GM12865 (cell line): Measurements from ENCODE around the gene FOXN3.

Experiments
- DNase-seq: peaks from one replicate; pipeline ENCODE4 v3.0.0; 2010; ENCODE audit warnings: low read depth
- H3K4me3 ChIP-seq: 2 replicates; pipeline ENCODE4 v1.5.1; 2011; ENCODE audit warnings: mild to moderate bottlenecking, low read depth, low read length, control low read depth
- CTCF ChIP-seq: IDR thresholded peaks from 2 replicates; pipeline ENCODE4 v1.5.1; 2011; ENCODE audit warnings: low read length, control low read depth, low read depth, inconsistent platforms; ENCODE audit not compliant: insufficient read depth; ENCODE audit errors: missing control alignments

FOXN3 gene

GRCh38 chr14:89370781-89371180, 46.3 kb downstream of the FOXN3 start:
- TF ChIP-seq CTCF = no peak
- H3K4me3 ChIP-seq = no peak overlapping the region

GRCh38 chr14:89370381-89370780, 46.7 kb downstream of the FOXN3 start:
- DNase-seq = no peak
- no peak for TF ChIP-seq CTCF
- H3K4me3 ChIP-seq = no peak overlapping the region

More at GRCh38 chr14:89370781-89371180, 46.3 kb downstream of the FOXN3 start:
- no peak for DNase-seq

GRCh38 chr14:89369656-89370055, 47.4 kb downstream of the FOXN3 start:
- TF ChIP-seq CTCF = no peak

GRCh38 chr14:89368490-89369477, 48.2 kb downstream of the FOXN3 start:
- no peak for TF ChIP-seq CTCF
- no peak for DNase-seq
- H3K4me3 ChIP-seq = no peak overlapping the region

More at GRCh38 chr14:89369656-89370055, 47.4 kb downstream of the FOXN3 start:
- DNase-seq = no peak
- H3K4me3 ChIP-seq = no peak overlapping the region

- H3K4me3 ChIP-seq = no peak overlapping the region
- TF ChIP-seq CTCF = no peak
- no peak for DNase-seq
These were observed 49.3 kb downstream of the FOXN3 start for GRCh38 chr14:89367779-89368120.

GRCh38 chr14:89366864-89367778, 49.9 kb downstream of the FOXN3 start:
- H3K4me3 ChIP-seq = no peak overlapping the region
- TF ChIP-seq CTCF = no peak
- DNase-seq = no peak
